Loucy (cell line): Measurements from ENCODE around the gene PMEPA1.

Experiments
- H2AFZ ChIP-seq: fragments of 200-600 bp; sonication (generic); 2 replicates; pipeline ENCODE4 v1.6.0; 2016; ENCODE audit warnings: antibody characterized with exemption, mild to moderate bottlenecking, low read length, moderate library complexity
- H3F3A ChIP-seq: fragments of 200-600 bp; 2 replicates; pipeline ENCODE4 v1.6.0; 2016; ENCODE audit warnings: antibody characterized with exemption, low read depth, mild to moderate bottlenecking
- H3K27me3 ChIP-seq: fragments of 200-600 bp; sonication (generic); 2 replicates; pipeline ENCODE4 v1.6.1; 2014; ENCODE audit warnings: low read length, mild to moderate bottlenecking; ENCODE audit not compliant: insufficient read depth, poor library complexity, severe bottlenecking
- H3K36me3 ChIP-seq: fragments of 200-600 bp; sonication (generic); 2 replicates; pipeline ENCODE4 v1.6.1; 2016; ENCODE audit warnings: low read length; ENCODE audit not compliant: insufficient read depth
- H3K4me1 ChIP-seq: fragments of 200-600 bp; sonication (generic); 2 replicates; pipeline ENCODE4 v1.5.1; 2014; ENCODE audit warnings: low read length, mild to moderate bottlenecking; ENCODE audit not compliant: insufficient read depth, poor library complexity, severe bottlenecking
- H3K4me2 ChIP-seq: fragments of 200-600 bp; sonication (generic); 2 replicates; pipeline ENCODE4 v1.6.0; 2014; ENCODE audit warnings: antibody characterized with exemption, low read length, low read depth, mild to moderate bottlenecking; ENCODE audit not compliant: poor library complexity, severe bottlenecking
- H3K4me3 ChIP-seq: fragments of 200-600 bp; sonication (generic); 2 replicates; pipeline ENCODE4 v1.5.1; 2014; ENCODE audit warnings: low read length, mild to moderate bottlenecking, mixed read lengths; ENCODE audit not compliant: poor library complexity, severe bottlenecking
- H3K79me2 ChIP-seq: fragments of 200-600 bp; sonication (generic); 2 replicates; pipeline ENCODE4 v1.6.1; 2014; ENCODE audit warnings: low read length; ENCODE audit not compliant: insufficient read depth
- H3K9ac ChIP-seq: fragments of 200-600 bp; sonication (generic); 2 replicates; pipeline ENCODE4 v1.6.0; 2014; ENCODE audit warnings: mild to moderate bottlenecking, low read depth, low read length, moderate library complexity; ENCODE audit not compliant: poor library complexity, severe bottlenecking
- H3K9me2 ChIP-seq: fragments of 200-600 bp; sonication (generic); replicated peaks from 2 replicates; pipeline ENCODE4 v1.6.1; 2016; ENCODE audit warnings: low read depth, low read length, mixed read lengths
- H3K9me3 ChIP-seq: fragments of 200-600 bp; sonication (generic); 2 replicates; pipeline ENCODE4 v1.6.1; 2014; ENCODE audit warnings: mild to moderate bottlenecking, antibody characterized with exemption, low read length, low read depth; ENCODE audit not compliant: insufficient read depth
- H4K20me1 ChIP-seq: fragments of 200-600 bp; sonication (generic); 2 replicates; pipeline ENCODE4 v1.6.0; 2014; ENCODE audit warnings: antibody characterized with exemption, low read length, mild to moderate bottlenecking; ENCODE audit not compliant: insufficient read depth, poor library complexity, severe bottlenecking
- CTCF ChIP-seq: fragments of 200-600 bp; sonication (generic); conservative IDR thresholded peaks from 2 replicates; pipeline ENCODE4 v1.5.1; 2014; ENCODE audit warnings: mild to moderate bottlenecking, antibody characterized with exemption, low read length
- EZH2phosphoT487 ChIP-seq: fragments of 200-600 bp; IDR thresholded peaks from 2 replicates; pipeline ENCODE4 v1.6.1; 2018; ENCODE audit warnings: antibody characterized with exemption, mild to moderate bottlenecking, moderate library complexity, borderline replicate concordance

Gene PMEPA1

GRCh38 chr20:57710841-57711240 lies 1.0 kb upstream of the PMEPA1 start:
- peak overlapping the region; percentile 73 for H3K4me3 ChIP-seq
- no peaks in the 10 kb centered on the region for H3F3A ChIP-seq
- no peaks in the 10 kb centered on the region for H3K27me3 ChIP-seq
- peak overlapping the region; percentile 66 for H3K4me2 ChIP-seq
- no peak for TF ChIP-seq EZH2phosphoT487
- no peak for TF ChIP-seq CTCF
- no peaks in the 10 kb centered on the region for H3K9me2 ChIP-seq
- peaks cover 15% of the 10 kb centered on the region for H4K20me1 ChIP-seq
- H3K36me3 ChIP-seq = no peaks in the 10 kb centered on the region
- H3K9ac ChIP-seq = peak overlapping the region; percentile 68
- H2AFZ ChIP-seq = peak overlapping the region; percentile 72; the same call in 1 of the 2 replicates
- peaks cover 16% of the 10 kb centered on the region for H3K4me1 ChIP-seq
- peaks cover 32% of the 10 kb centered on the region; the same call in 1 of the 2 replicates for H3K79me2 ChIP-seq
- no peaks in the 10 kb centered on the region for H3K9me3 ChIP-seq

- no peak overlapping the region for H2AFZ ChIP-seq
Measured at GRCh38 chr20:57708694-57709673, 831 bp downstream of the PMEPA1 start.

More at GRCh38 chr20:57708694-57709673, 831 bp downstream of the PMEPA1 start:
- H3K4me2 ChIP-seq = peak overlapping the region; percentile 57
- no peaks in the 10 kb centered on the region for H3K9me2 ChIP-seq
- peaks cover 15% of the 10 kb centered on the region for H4K20me1 ChIP-seq
- H3K36me3 ChIP-seq = no peaks in the 10 kb centered on the region
- H3F3A ChIP-seq = no peaks in the 10 kb centered on the region
- TF ChIP-seq CTCF (no peak), EZH2phosphoT487 (no peak)
- H3K27me3 ChIP-seq = no peaks in the 10 kb centered on the region
- H3K9ac ChIP-seq = peak overlapping the region; percentile 56
- peak overlapping the region; percentile 72 for H3K4me3 ChIP-seq
- H3K9me3 ChIP-seq = no peaks in the 10 kb centered on the region
- H3K79me2 ChIP-seq = peaks cover 44% of the 10 kb centered on the region; the same call in 1 of the 2 replicates
- peaks cover 16% of the 10 kb centered on the region for H3K4me1 ChIP-seq
